Measurements from ENCODE around the gene ZDHHC11. TPM values are rescaled to one million over a fixed set of nuclear protein-coding genes. Genes with fewer than 3 reads are reported as not detected.
"Not testable (repeated sequence)": the region's sequence is repeated elsewhere in the genome, so short reads cannot be mapped to it uniquely, and the experiment has no call there.

ZDHHC11 gene
- total RNA-seq, 4 donors from 2014 or later, result 3.4 to 23.5 (median 7.1) TPM

DNA sequence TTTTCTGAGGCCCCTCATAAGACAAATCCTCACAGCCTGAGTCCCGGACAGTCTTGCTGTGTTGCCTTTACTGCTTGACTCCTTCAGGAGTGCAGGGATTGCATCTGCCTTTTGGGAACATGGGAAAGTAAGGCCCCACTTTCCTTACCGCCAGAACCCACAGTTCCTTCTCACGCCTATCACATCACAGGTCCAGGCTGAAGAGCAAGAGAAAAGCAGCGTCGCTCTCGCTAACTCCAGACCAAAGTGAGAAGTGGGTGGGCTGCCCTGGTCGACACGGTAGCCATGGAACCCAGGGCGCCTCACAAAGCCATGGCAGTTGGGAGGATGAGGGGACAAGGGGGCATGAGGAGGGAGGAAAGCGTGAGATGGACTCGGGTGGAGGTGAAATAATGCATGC, 7.9 kb upstream of the ZDHHC11 start:
- no peak for TF ChIP-seq POLR2A (IDR thresholded peaks at IDR 0.05)
- no peak for TF ChIP-seq CTCF (IDR thresholded peaks at IDR 0.05)
- intact Hi-C loops (cut with DNase I; ENCODE audit: low total_unique reads), result no loop called here
- H3K4me3 ChIP-seq (ENCODE audit: low read depth, poor library complexity, severe bottlenecking), result no peak overlapping the region
- WGBS, 2 donors, result 86 to 87% methylated on average over 11 of the region's 11 CpGs
- DNase-seq (ENCODE audit: low spot score in 2 of 2), result no peak

- 85 to 90% methylated on average over 16 of the region's 16 CpGs for WGBS, 2 donors
- no peak for DNase-seq (ENCODE audit: low spot score in 2 of 2)
- TF ChIP-seq POLR2A (IDR thresholded peaks at IDR 0.05) (no peak), CTCF (IDR thresholded peaks at IDR 0.05) (no peak)
- intact Hi-C loops (cut with DNase I; ENCODE audit: low total_unique reads), result no loop called here
- H3K4me3 ChIP-seq (ENCODE audit: low read depth, poor library complexity, severe bottlenecking), result no peak overlapping the region
Measured at GRCh38 chr5:856531-857425, 6.0 kb upstream of the ZDHHC11 start.

DNA sequence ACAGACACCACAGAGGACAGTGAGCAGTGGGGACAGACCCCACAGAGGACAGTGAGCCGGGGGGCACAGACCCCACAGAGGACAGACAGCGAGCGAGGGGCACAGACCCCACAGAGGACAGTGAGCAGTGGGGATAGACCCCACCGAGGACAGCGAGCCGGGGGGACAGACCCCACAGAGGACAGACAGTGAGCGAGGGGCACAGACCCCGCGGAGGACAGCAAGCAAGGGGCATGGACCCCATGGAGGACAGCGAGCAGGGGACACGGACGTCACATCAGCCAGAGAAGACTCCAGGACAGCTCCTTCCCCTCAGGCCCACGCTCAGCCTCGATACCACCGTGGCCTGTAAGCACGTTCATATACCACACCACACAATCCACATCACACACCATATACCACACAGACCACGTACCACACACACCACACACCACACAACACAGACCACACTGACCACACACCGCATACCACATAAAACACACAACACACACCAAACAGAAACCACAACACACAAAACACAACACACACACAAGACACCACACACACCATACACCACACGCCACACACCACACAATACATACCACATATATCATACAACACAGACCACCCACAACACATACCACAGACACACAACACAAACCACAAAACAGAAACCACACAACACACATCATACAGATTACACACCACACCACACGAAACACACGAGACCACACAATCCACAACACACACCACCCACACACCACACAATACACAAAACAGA, 5.2 kb upstream of the ZDHHC11 start:
- H3K4me3 ChIP-seq (ENCODE audit: low read depth, poor library complexity, severe bottlenecking), result no peak overlapping the region
- WGBS, 2 donors, result 68 to 72% methylated on average over 21 of the region's 21 CpGs
- intact Hi-C loops (cut with DNase I; ENCODE audit: low total_unique reads), result no loop called here
- TF ChIP-seq POLR2A (IDR thresholded peaks at IDR 0.05) (no peak), CTCF (IDR thresholded peaks at IDR 0.05) (no peak)
- DNase-seq (ENCODE audit: low spot score in 2 of 2), result no peak

DNA sequence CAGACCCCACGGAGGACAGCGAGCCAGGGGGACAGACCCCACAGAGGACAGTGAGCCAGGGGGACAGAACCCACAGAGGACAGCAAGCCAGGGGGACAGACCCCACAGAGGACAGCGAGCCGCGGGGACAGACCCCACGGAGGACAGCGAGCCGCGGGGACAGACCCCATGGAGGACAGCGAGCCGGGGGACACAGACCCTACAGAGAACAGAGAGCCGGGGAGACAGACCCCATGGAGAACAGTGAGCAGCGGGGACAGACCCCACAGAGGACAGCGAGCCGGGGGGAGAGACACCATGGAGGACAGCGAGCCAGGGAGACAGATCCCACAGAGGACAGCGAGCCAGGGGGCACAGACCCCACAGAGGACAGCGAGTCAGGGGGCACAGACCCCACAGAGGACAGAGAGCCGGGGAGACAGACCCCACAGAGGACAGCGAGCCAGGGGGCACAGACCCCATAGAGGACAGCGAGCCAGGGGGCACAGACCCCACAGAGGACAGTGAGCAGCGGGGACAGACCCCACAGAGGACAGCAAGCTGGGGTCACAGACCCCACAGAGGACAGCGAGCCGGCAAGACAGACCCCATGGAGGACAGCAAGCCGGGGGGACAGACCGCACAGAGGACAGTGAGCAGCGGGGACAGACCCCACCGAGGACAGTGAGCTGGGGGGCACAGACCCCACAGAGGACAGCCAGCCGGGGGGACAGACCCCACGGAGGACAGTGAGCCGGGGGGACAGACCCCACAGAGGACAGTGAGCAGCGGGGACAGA, 4.4 kb upstream of the ZDHHC11 start:
- no peak for DNase-seq (ENCODE audit: low spot score in 2 of 2)
- H3K4me3 ChIP-seq (ENCODE audit: low read depth, poor library complexity, severe bottlenecking), result no peak overlapping the region
- intact Hi-C loops (cut with DNase I; ENCODE audit: low total_unique reads), result no loop called here
- WGBS, 2 donors, result 82 to 87% methylated on average over 32 of the region's 32 CpGs
- no peak for TF ChIP-seq CTCF (IDR thresholded peaks at IDR 0.05)
- no peak for TF ChIP-seq POLR2A (IDR thresholded peaks at IDR 0.05)

DNA sequence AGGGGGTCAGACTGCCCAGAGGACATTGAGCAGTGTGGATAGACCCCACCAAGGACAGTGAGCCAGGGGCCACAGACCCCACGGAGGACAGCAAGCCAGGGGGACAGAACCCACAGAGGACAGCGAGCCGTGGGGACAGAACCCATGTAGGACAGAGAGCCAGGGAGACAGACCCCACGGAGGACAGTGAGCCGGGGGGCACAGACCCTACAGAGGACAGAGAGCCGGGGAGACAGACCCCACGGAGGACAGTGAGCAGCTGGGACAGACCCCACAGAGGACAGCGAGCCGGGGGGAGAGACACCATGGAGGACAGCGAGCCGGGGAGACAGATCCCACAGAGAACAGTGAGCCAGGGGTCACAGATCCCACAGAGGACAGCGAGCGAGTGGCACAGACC, 3.4 kb upstream of the ZDHHC11 start:
- no peak for DNase-seq (ENCODE audit: low spot score in 2 of 2)
- WGBS, 2 donors, result 75 to 78% methylated on average over 13 of the region's 13 CpGs
- H3K4me3 ChIP-seq (ENCODE audit: low read depth, poor library complexity, severe bottlenecking), result no peak overlapping the region
- intact Hi-C loops (cut with DNase I; ENCODE audit: low total_unique reads), result no loop called here
- TF ChIP-seq POLR2A (IDR thresholded peaks at IDR 0.05) (no peak), CTCF (IDR thresholded peaks at IDR 0.05) (no peak)

DNA sequence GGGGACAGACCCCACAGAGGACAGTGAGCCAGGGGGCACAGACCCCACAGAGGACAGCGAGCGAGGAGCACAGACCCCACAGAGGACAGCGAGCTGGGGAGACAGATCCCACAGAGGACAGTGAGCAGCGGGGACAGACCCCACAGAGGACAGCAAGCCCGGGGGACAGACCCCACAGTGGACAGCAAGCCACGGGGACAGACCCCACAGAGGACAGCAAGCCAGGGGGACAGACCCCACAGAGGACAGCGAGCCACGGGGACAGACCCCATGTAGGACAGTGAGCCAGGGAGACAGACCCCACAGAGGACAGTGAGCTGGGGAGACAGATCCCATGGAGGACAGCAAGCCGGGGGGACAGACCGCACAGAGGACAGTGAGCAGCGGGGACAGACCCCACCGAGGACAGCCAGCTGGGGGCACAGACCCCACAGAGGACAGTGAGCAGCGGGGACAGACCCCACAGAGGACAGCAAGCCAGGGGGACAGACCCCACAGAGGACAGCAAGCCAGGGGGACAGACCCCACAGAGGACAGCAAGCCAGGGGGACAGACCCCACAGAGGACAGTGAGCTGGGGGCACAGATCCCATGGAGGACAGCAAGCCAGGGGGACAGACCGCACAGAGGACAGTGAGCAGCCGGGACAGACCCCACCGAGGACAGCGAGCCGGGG, 2.8 kb upstream of the ZDHHC11 start:
- intact Hi-C loops (cut with DNase I; ENCODE audit: low total_unique reads); H3K4me3 ChIP-seq (ENCODE audit: low read depth, poor library complexity, severe bottlenecking); DNase-seq (ENCODE audit: low spot score in 2 of 2): not testable (repeated sequence)
- 80 to 81% methylated on average over 18 of the region's 18 CpGs for WGBS, 2 donors
